IMR-90 (cell line): Measurements from ENCODE around the gene SLC35B3. TPM values are rescaled to one million over a fixed set of nuclear protein-coding genes. Genes with fewer than 3 reads are reported as not detected.

Experiments used
- ATAC-seq: fragments of 200-7000 bp; cut with Tn5 transposase; 2 replicates; pipeline ENCODE4 v1.9.1; 2020; ENCODE audit warnings: low read depth, mild to moderate bottlenecking, moderate library complexity
- BruUV-seq: library from RNA; stranded (reverse); fragments of 400-500 nt; replicated peaks from 2 replicates; lab custom pipeline; 2021; lab: Mats Ljungman, UMichigan
- CTCF ChIA-PET: fragments of 300-600 bp; formaldehyde crosslinking; extraction: SDS; loops from one replicate; lab custom pipeline; 2021; ENCODE audit warnings: antibody characterized with exemption; lab: Yijun Ruan, JAX
- POLR2A ChIA-PET: fragments of 300-600 bp; sonication (Branson Sonifier 250); formaldehyde crosslinking; loops from one replicate; lab custom pipeline; 2022; ENCODE audit warnings: antibody characterized with exemption; ENCODE audit not compliant: unreplicated experiment; lab: Charles Lee
- DNase-seq: peaks from one replicate; pipeline ENCODE4 v3.0.0; 2013
- H2AFZ ChIP-seq: replicated peaks from 2 replicates; pipeline ENCODE3; 2013; ENCODE audit warnings: low read length, mild to moderate bottlenecking; ENCODE audit not compliant: poor library complexity
- H2AK5ac ChIP-seq: 2 replicates; pipeline ENCODE4 v1.6.1; 2013; ENCODE audit warnings: low read depth, low read length, inconsistent platforms
- H2AK9ac ChIP-seq: replicated peaks from 2 replicates; pipeline ENCODE3; 2013; ENCODE audit warnings: mild to moderate bottlenecking, low read depth, low read length, moderate library complexity; ENCODE audit not compliant: poor library complexity
- H2BK120ac ChIP-seq: 2 replicates; pipeline ENCODE4 v1.6.1; 2013; ENCODE audit warnings: low read depth, low read length, inconsistent platforms
- H2BK15ac ChIP-seq: 3 replicates; pipeline ENCODE4 v1.6.1; 2013; ENCODE audit warnings: low read depth, low read length, inconsistent platforms
- H2BK20ac ChIP-seq: 2 replicates; pipeline ENCODE4 v1.6.1; 2013; ENCODE audit warnings: low read depth, mild to moderate bottlenecking, inconsistent platforms, low read length, moderate library complexity
- H2BK5ac ChIP-seq: 2 replicates; pipeline ENCODE4 v1.6.1; 2013; ENCODE audit warnings: mild to moderate bottlenecking, low read depth, low read length, inconsistent platforms; ENCODE audit not compliant: poor library complexity, severe bottlenecking
- H3K14ac ChIP-seq: replicated peaks from 2 replicates; pipeline ENCODE4 v1.6.1; 2013; ENCODE audit warnings: low read depth, low read length, inconsistent platforms
- H3K18ac ChIP-seq: 2 replicates; pipeline ENCODE4 v1.6.1; 2013; ENCODE audit warnings: low read depth, low read length, control low read depth
- H3K23ac ChIP-seq: 2 replicates; pipeline ENCODE4 v1.6.1; 2013; ENCODE audit warnings: low read depth, low read length, inconsistent platforms
- H3K27ac ChIP-seq: 2 replicates; pipeline ENCODE4 v1.5.1; 2013; ENCODE audit warnings: mild to moderate bottlenecking, control low read depth, low read length; ENCODE audit not compliant: insufficient read depth
- H3K27me3 ChIP-seq: 2 replicates; pipeline ENCODE4 v1.6.1; 2013; ENCODE audit warnings: low read length; ENCODE audit not compliant: control insufficient read depth, insufficient read depth
- H3K36me3 ChIP-seq: 2 replicates; pipeline ENCODE4 v1.6.1; 2013; ENCODE audit warnings: low read length, mixed read lengths; ENCODE audit not compliant: control insufficient read depth, insufficient read depth
- H3K4ac ChIP-seq: 2 replicates; pipeline ENCODE4 v1.6.1; 2013; ENCODE audit warnings: low read depth, low read length, inconsistent platforms
- H3K4me1 ChIP-seq: 2 replicates; pipeline ENCODE4 v1.6.1; 2013; ENCODE audit warnings: low read length, mixed read lengths; ENCODE audit not compliant: control insufficient read depth, insufficient read depth
- H3K4me2 ChIP-seq: 2 replicates; pipeline ENCODE4 v1.6.1; 2013; ENCODE audit warnings: low read depth, mild to moderate bottlenecking, control low read depth, low read length, moderate library complexity
- H3K4me3 ChIP-seq: 2 replicates; pipeline ENCODE4 v1.5.1; 2013; ENCODE audit warnings: low read depth, mild to moderate bottlenecking, control low read depth, low read length, moderate library complexity; ENCODE audit not compliant: insufficient read depth
- H3K56ac ChIP-seq: 2 replicates; pipeline ENCODE4 v1.6.1; 2013; ENCODE audit warnings: low read length, inconsistent platforms; ENCODE audit not compliant: insufficient read depth; ENCODE audit errors: extremely low read depth
- H3K79me1 ChIP-seq, 2 experiments: 2 replicates each; pipeline ENCODE4 v1.6.1; 2013; ENCODE audit warnings: low read length in 2 of 2, inconsistent platforms in 1 of 2, low read depth in 1 of 2
- H3K9ac ChIP-seq: 2 replicates; pipeline ENCODE4 v1.6.1; 2013; ENCODE audit warnings: low read depth, low read length, control low read depth
- H3K9me1 ChIP-seq: 2 replicates; pipeline ENCODE4 v1.6.1; 2013; ENCODE audit warnings: low read length, inconsistent platforms; ENCODE audit not compliant: insufficient read depth
- H3K9me3 ChIP-seq: 2 replicates; pipeline ENCODE4 v1.6.1; 2013; ENCODE audit warnings: low read length; ENCODE audit not compliant: control insufficient read depth, insufficient read depth
- H4K20me1 ChIP-seq: 2 replicates; pipeline ENCODE4 v1.6.1; 2013; ENCODE audit warnings: low read length, inconsistent platforms; ENCODE audit not compliant: insufficient read depth
- H4K5ac ChIP-seq: 2 replicates; pipeline ENCODE4 v1.6.1; 2013; ENCODE audit warnings: mild to moderate bottlenecking, low read depth, low read length, control low read depth
- H4K8ac ChIP-seq, 2 experiments: 2 replicates each; pipeline ENCODE4 v1.6.1; 2013; ENCODE audit warnings: low read depth in 2 of 2, low read length in 2 of 2, control low read depth in 1 of 2, inconsistent platforms in 1 of 2
- H4K91ac ChIP-seq: 2 replicates; pipeline ENCODE4 v1.6.1; 2013; ENCODE audit warnings: low read depth, low read length, inconsistent platforms; ENCODE audit not compliant: insufficient read depth
- BHLHE40 ChIP-seq: fragments of 150-350 bp; IDR thresholded peaks from 2 replicates; pipeline ENCODE4 v1.6.1; 2016; ENCODE audit warnings: mild to moderate bottlenecking, low read depth, low read length
- CEBPB ChIP-seq: IDR thresholded peaks from 2 replicates; pipeline ENCODE4 v1.6.1; 2012; ENCODE audit warnings: low read depth, low read length, improper control_type of control experiment
- CHD1 ChIP-seq: IDR thresholded peaks from 2 replicates; pipeline ENCODE4 v1.6.1; 2012; ENCODE audit warnings: low read depth, low read length, improper control_type of control experiment
- FOS ChIP-seq: fragments of 150-350 bp; IDR thresholded peaks from 2 replicates; pipeline ENCODE4 v1.6.1; 2016; ENCODE audit warnings: low read depth, low read length
- MAFK ChIP-seq: IDR thresholded peaks from 2 replicates; pipeline ENCODE4 v1.6.1; 2012; ENCODE audit warnings: low read depth, low read length, improper control_type of control experiment
- MAZ ChIP-seq: IDR thresholded peaks from 2 replicates; pipeline ENCODE4 v1.6.1; 2012; ENCODE audit warnings: low read depth, mild to moderate bottlenecking, low read length, improper control_type of control experiment, moderate library complexity, borderline replicate concordance
- MXI1 ChIP-seq: IDR thresholded peaks from 2 replicates; pipeline ENCODE4 v1.6.1; 2012; ENCODE audit warnings: low read depth, mild to moderate bottlenecking, low read length, moderate library complexity, borderline replicate concordance
- NFE2L2 ChIP-seq: fragments of 150-350 bp; IDR thresholded peaks from 2 replicates; pipeline ENCODE4 v1.6.1; 2016; ENCODE audit warnings: low read depth, mild to moderate bottlenecking, low read length
- POLR2A ChIP-seq: IDR thresholded peaks from 2 replicates; pipeline ENCODE4 v1.6.1; 2012; ENCODE audit warnings: mild to moderate bottlenecking, low read depth, low read length
- RAD21 ChIP-seq: IDR thresholded peaks from 2 replicates; pipeline ENCODE4 v1.6.1; 2012; ENCODE audit warnings: low read length, improper control_type of control experiment
- RCOR1 ChIP-seq: IDR thresholded peaks from 2 replicates; pipeline ENCODE4 v1.6.1; 2012; ENCODE audit warnings: mild to moderate bottlenecking, low read length, improper control_type of control experiment; ENCODE audit not compliant: insufficient replicate concordance
- RFX5 ChIP-seq: IDR thresholded peaks from 2 replicates; pipeline ENCODE4 v1.8.0; 2012; ENCODE audit warnings: low read depth, mild to moderate bottlenecking, low read length, moderate library complexity
- SMC3 ChIP-seq: fragments of 150-350 bp; IDR thresholded peaks from 2 replicates; pipeline ENCODE4 v1.6.1; 2016; ENCODE audit warnings: low read depth, mild to moderate bottlenecking, antibody characterized with exemption, low read length, moderate library complexity
- WGBS, 2 experiments: methylation state at CpG; one replicate each; pipeline versions ENCODE4 v1.1.5 to v1.1.7; 2013; ENCODE audit warnings: missing lambda C conversion rate in 2 of 2; ENCODE audit not compliant: insufficient read length in 1 of 2; ENCODE audit errors: extremely low coverage in 2 of 2; 5-methylcytosine and 5-hydroxymethylcytosine counted together
- dilution Hi-C: fragments of 300-500 bp; cut with HindIII; formaldehyde crosslinking; loops from one replicate; pipeline ENCODE4 v1.14.3; 2018; ENCODE audit warnings: low sequenced_read_pairs; ENCODE audit not compliant: unreplicated experiment
- in situ Hi-C: fragments of 300-500 bp; cut with MboI; formaldehyde crosslinking; loops from 3 replicates; pipeline ENCODE4 v1.14.3; 2019; ENCODE audit warnings: low sequenced_read_pairs, inconsistent platforms, mixed read lengths
- intact Hi-C: fragments of 100-400 bp; cut with micrococcal nuclease; formaldehyde crosslinking; loops from 2 replicates; pipeline ENCODE4 v1.10.0; 2022
- polyA plus RNA-seq, 3 experiments: library from polyadenylated mRNA; depleted of rRNA; stranded (reverse); fragments of >200 nt; gene quantifications; 2 replicates each; pipeline ENCODE4 v1.2.3, GENCODE V29; 2012; ENCODE audit warnings: low replicate concordance in 1 of 3
- total RNA-seq: library from RNA; depleted of rRNA; stranded (reverse); fragments of >200 nt; gene quantifications from 2 replicates; pipeline ENCODE4 v1.2.3, GENCODE V29; 2012
- TF ChIP-seq, protein P1 (sequence below): fragments of 150-350 bp; IDR thresholded peaks from 2 replicates; pipeline ENCODE4 v1.6.1; 2016; ENCODE audit warnings: low read depth, mild to moderate bottlenecking, low read length, moderate library complexity, borderline replicate concordance
- TF ChIP-seq, protein P2 (sequence below): conservative IDR thresholded peaks from 2 replicates; pipeline ENCODE4 v1.5.1; 2012; ENCODE audit warnings: mild to moderate bottlenecking, low read depth, low read length, improper control_type of control experiment
- TF ChIP-seq, protein P3 (sequence below): fragments of 150-350 bp; IDR thresholded peaks from 2 replicates; pipeline ENCODE4 v1.6.1; 2017; ENCODE audit warnings: mild to moderate bottlenecking, antibody characterized with exemption, low read length, low read depth

Gene SLC35B3
- total and polyA plus RNA-seq, 2 of the 4 experiments (the other 2 are of a cell fraction), result 19.0 to 21.1 TPM

GRCh38 chr6:8400663-8401062 is 34.7 kb downstream of the SLC35B3 start:
- no peak overlapping the region for H4K91ac ChIP-seq
- no peaks in the 10 kb centered on the region for H3K4me1 ChIP-seq
- H3K18ac ChIP-seq, result no peak overlapping the region
- no peaks in the 10 kb centered on the region for H3K9me3 ChIP-seq
- TF ChIP-seq, protein P1, sequence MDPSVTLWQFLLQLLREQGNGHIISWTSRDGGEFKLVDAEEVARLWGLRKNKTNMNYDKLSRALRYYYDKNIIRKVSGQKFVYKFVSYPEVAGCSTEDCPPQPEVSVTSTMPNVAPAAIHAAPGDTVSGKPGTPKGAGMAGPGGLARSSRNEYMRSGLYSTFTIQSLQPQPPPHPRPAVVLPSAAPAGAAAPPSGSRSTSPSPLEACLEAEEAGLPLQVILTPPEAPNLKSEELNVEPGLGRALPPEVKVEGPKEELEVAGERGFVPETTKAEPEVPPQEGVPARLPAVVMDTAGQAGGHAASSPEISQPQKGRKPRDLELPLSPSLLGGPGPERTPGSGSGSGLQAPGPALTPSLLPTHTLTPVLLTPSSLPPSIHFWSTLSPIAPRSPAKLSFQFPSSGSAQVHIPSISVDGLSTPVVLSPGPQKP, result no peak
- TF ChIP-seq RFX5 (no peak), MXI1 (no peak), NFE2L2 (no peak), RAD21 (no peak), RCOR1 (no peak), MAFK (no peak), SMC3 (no peak), POLR2A (no peak), CHD1 (no peak), CEBPB (no peak), FOS (no peak), MAZ (no peak), BHLHE40 (no peak)
- TF ChIP-seq, protein P2, sequence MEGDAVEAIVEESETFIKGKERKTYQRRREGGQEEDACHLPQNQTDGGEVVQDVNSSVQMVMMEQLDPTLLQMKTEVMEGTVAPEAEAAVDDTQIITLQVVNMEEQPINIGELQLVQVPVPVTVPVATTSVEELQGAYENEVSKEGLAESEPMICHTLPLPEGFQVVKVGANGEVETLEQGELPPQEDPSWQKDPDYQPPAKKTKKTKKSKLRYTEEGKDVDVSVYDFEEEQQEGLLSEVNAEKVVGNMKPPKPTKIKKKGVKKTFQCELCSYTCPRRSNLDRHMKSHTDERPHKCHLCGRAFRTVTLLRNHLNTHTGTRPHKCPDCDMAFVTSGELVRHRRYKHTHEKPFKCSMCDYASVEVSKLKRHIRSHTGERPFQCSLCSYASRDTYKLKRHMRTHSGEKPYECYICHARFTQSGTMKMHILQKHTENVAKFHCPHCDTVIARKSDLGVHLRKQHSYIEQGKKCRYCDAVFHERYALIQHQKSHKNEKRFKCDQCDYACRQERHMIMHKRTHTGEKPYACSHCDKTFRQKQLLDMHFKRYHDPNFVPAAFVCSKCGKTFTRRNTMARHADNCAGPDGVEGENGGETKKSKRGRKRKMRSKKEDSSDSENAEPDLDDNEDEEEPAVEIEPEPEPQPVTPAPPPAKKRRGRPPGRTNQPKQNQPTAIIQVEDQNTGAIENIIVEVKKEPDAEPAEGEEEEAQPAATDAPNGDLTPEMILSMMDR, result no peak
- TF ChIP-seq, protein P3, sequence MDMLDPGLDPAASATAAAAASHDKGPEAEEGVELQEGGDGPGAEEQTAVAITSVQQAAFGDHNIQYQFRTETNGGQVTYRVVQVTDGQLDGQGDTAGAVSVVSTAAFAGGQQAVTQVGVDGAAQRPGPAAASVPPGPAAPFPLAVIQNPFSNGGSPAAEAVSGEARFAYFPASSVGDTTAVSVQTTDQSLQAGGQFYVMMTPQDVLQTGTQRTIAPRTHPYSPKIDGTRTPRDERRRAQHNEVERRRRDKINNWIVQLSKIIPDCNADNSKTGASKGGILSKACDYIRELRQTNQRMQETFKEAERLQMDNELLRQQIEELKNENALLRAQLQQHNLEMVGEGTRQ, result no peak
- no peak overlapping the region for H3K4ac ChIP-seq
- no peaks in the 10 kb centered on the region for H3K79me1 ChIP-seq
- H2BK120ac ChIP-seq, result no peak overlapping the region
- no peak overlapping the region for H2BK5ac ChIP-seq
- H3K56ac ChIP-seq, result no peak overlapping the region
- H3K4me2 ChIP-seq, result no peak overlapping the region
- H3K27me3 ChIP-seq, result no peaks in the 10 kb centered on the region
- no peak overlapping the region for H4K5ac ChIP-seq
- H3K23ac ChIP-seq, result no peak overlapping the region
- H3K14ac ChIP-seq, result no peak overlapping the region
- H3K4me3 ChIP-seq, result no peak overlapping the region
- H2AK9ac ChIP-seq, result no peak overlapping the region
- no peaks in the 10 kb centered on the region for H3K36me3 ChIP-seq
- BruUV-seq, result no TSS peak
- no peak overlapping the region for H3K9ac ChIP-seq
- CTCF ChIA-PET, result interaction anchor here (0.6 kb wide), 1 partner anchor 32 kb away, joined by 3 read pairs; no protein-coding TSS in a partner anchor
- in situ Hi-C loops, result no loop called here
- no peak overlapping the region for H2BK15ac ChIP-seq
- H4K8ac ChIP-seq, result no peak overlapping the region
- H3K27ac ChIP-seq, result no peak overlapping the region
- dilution Hi-C loops, result no loop called here
- no peak overlapping the region for H2AFZ ChIP-seq
- H2AK5ac ChIP-seq, result no peak overlapping the region
- POLR2A ChIA-PET, result no interaction called here
- no peaks in the 10 kb centered on the region for H3K9me1 ChIP-seq
- WGBS, 2 experiments, result no CpG with 5 or more reads among the region's 1 CpG
- intact Hi-C loops, result no loop called here
- H2BK20ac ChIP-seq, result no peak overlapping the region
- no peaks in the 10 kb centered on the region for H4K20me1 ChIP-seq
- ATAC-seq (no peak; the same call in 1 of the 2 replicates), DNase-seq (no peak)
